GM18868 (cell line): ENCODE results near the gene BST1.
"Not testable (repeated sequence)": the region's sequence is repeated elsewhere in the genome, so short reads cannot be mapped to it uniquely, and the experiment has no call there.

Experiments used
- ATAC-seq: cut with Tn5 transposase; IDR thresholded peaks from one replicate; pipeline ENCODE4 v1.9.1; 2021; ENCODE audit warnings: mild to moderate bottlenecking, moderate library complexity; ENCODE audit not compliant: unreplicated experiment

The BST1 gene

GRCh38 chr4:15742637-15743036 is 39.8 kb downstream of the BST1 start:
- ATAC-seq = no peak

- ATAC-seq = no peak
Observed at GRCh38 chr4:15744016-15744545, 41.2 kb downstream of the BST1 start.

- no peak for ATAC-seq
Observed at GRCh38 chr4:15746110-15746509, 43.2 kb downstream of the BST1 start.

- ATAC-seq = no peak
Observed at GRCh38 chr4:15749001-15749400, 46.1 kb downstream of the BST1 start.

- ATAC-seq = no peak
Observed at GRCh38 chr4:15751153-15751552, 48.3 kb downstream of the BST1 start.

GRCh38 chr4:15753081-15753480 is 50.2 kb downstream of the BST1 start:
- no peak for ATAC-seq

- no peak for ATAC-seq
Observed at GRCh38 chr4:15753786-15754185, 50.9 kb downstream of the BST1 start.

GRCh38 chr4:15754323-15754722 is 51.5 kb downstream of the BST1 start:
- ATAC-seq = peak; percentile 46

- no peak for ATAC-seq
Observed at GRCh38 chr4:15755321-15756155, 52.7 kb downstream of the BST1 start.

GRCh38 chr4:15756361-15756861 is 53.5 kb downstream of the BST1 start:
- ATAC-seq = peak; percentile 80

GRCh38 chr4:15757054-15757453 is 54.2 kb downstream of the BST1 start:
- no peak for ATAC-seq

- no peak for ATAC-seq
Observed at GRCh38 chr4:15758294-15758693, 55.4 kb downstream of the BST1 start.

- ATAC-seq = not testable (repeated sequence)
Observed at GRCh38 chr4:15762460-15762859, 59.6 kb downstream of the BST1 start.

GRCh38 chr4:15765391-15765790 is 62.5 kb downstream of the BST1 start:
- no peak for ATAC-seq

GRCh38 chr4:15765910-15766697 is 63.2 kb downstream of the BST1 start:
- ATAC-seq = peak; percentile 77

GRCh38 chr4:15766821-15767220 is 64.0 kb downstream of the BST1 start:
- ATAC-seq = no peak

- ATAC-seq = no peak
Observed at GRCh38 chr4:15769202-15769601, 66.3 kb downstream of the BST1 start.

- peak; percentile 92 for ATAC-seq
Observed at GRCh38 chr4:15771216-15772058, 68.6 kb downstream of the BST1 start.

GRCh38 chr4:15774020-15774420 is 71.2 kb downstream of the BST1 start:
- no peak for ATAC-seq

- ATAC-seq = no peak
Observed at GRCh38 chr4:15776871-15777648, 74.2 kb downstream of the BST1 start.
